Left ventricle myocardium superior (tissue), 1 donor: ENCODE results near the gene CPA5. TPM values are rescaled to one million over a fixed set of nuclear protein-coding genes. Genes with fewer than 3 reads are reported as not detected.
A peak's percentile ranks its signal among the peaks of the same experiment; 100 is the strongest.

Experiments
- ATAC-seq: fragments of 200-7000 bp; cut with Tn5 transposase; one replicate; pipeline ENCODE4 v1.9.1; 2020; ENCODE audit warnings: mild to moderate bottlenecking, moderate library complexity
- DNase-seq: peaks from one replicate; pipeline ENCODE4 v3.0.0-alpha.2; 2020
- intact Hi-C: fragments of 100-400 bp; cut with micrococcal nuclease; formaldehyde crosslinking; loops from one replicate; pipeline ENCODE4 v1.11.0; 2022
- total RNA-seq: library from RNA; stranded (reverse); fragmentation: NEBNext Ultra II Directional; extraction: Animal tissue kit (Norgen Biotek cat#: 25700); gene quantifications from one replicate; pipeline ENCODE4 v1.2.1, GENCODE V29; 2021
- donor health status: DM: no; HTN: yes; CAD: no; lungs with severe emphysema.

Gene CPA5
- total RNA-seq, 1 donor from 2014 or later, result not detected

DNA sequence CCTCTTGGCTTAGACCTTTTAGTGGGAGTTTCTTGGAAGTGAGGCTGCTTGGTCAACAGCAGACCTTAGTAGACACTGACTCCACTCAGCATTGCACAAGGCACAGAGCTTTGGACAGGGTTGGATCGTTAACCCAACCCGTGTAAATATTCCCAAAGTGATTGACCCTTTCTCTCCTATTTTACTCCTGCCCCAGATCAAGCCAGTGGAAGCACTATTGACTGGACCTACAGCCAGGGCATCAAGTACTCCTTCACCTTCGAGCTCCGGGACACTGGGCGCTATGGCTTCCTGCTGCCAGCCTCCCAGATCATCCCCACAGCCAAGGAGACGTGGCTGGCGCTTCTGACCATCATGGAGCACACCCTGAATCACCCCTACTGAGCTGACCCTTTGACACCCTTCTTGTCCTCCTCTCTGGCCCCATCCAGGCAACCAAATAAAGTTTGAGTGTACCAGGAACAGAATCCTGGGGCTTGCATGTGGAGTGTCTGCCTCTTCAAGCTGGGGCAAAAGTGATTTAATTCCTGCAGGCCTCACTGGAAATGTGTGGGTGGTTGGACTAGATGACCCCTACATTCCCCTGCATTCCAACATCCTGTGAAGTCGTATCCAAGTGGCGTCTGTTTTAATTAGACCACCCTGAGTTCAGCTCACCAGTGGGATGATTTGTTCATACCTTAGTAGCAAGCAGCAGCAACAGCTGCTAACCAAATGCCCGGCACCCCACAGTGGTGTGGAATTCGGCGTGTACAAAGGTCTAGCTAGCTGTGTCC, 43.2 kb downstream of the CPA5 start:
- intact Hi-C loops, result no loop called here

DNA sequence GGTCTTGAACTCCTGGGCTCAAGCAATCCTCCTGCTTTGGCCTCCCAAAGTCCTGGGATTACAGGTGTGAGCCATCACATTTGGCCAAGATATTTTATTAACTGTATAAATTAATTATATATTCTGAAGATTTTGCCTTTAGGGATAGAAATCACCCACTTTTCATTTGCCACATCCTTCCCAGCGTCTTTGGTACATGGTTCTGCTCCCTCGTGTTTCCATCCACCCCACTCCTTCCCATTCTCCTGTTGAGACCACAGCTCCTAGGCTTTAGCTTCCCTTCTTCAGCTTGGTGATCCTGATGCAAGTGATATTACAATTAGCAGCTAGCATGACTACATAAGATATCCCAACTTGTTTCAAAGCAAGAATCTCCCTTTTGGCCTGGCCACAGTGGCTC, 44.1 kb downstream of the CPA5 start:
- no peak for ATAC-seq
- intact Hi-C loops, result no loop called here
- DNase-seq, result no peak

More for the DNA sequence above, 43.2 kb downstream of the CPA5 start:
- no peak for DNase-seq
- ATAC-seq, result no peak

DNA sequence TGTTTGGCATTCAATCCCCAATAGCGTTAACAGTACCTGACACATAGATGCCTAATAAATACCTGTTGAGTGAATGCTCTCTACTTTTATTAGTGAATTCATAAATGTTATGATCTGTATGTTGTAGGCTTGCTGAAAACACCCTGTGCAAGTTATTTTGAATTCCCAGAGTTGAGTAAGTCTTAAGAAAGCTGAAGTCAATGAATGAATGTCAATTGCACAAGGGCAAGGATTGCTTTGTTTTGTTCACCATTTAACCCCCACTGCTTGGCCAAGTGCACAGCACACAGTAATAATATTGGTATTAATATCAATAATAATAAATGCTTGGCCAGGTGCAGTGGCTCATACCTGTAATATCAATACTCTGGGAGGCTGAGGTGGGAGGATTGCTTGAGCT, 45.9 kb downstream of the CPA5 start:
- no peak for DNase-seq
- no peak for ATAC-seq
- intact Hi-C loops, result no loop called here

DNA sequence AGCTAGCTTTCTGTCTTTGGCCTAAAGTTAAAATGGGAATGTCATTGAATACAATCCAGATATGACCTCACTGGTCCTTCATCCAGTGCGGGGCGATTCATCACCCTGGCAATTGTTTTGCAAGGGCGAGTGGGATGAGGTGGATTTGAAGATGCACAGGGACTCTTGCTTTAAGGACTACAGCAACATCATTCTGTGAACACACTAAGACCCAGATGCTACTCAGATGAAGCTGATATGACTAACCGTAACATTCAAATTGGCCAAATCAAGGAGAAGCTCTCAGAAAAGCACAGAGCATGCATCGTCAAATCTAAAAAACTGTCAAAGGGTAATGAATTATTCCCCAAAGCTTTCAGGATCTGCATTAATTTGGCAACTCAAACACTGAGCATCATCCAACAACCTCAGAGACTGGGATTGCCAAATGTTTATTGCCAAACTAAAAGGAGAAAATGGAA, 48.5 kb downstream of the CPA5 start:
- intact Hi-C loops, result no loop called here
- DNase-seq, result no peak
- ATAC-seq, result peak; percentile 73

DNA sequence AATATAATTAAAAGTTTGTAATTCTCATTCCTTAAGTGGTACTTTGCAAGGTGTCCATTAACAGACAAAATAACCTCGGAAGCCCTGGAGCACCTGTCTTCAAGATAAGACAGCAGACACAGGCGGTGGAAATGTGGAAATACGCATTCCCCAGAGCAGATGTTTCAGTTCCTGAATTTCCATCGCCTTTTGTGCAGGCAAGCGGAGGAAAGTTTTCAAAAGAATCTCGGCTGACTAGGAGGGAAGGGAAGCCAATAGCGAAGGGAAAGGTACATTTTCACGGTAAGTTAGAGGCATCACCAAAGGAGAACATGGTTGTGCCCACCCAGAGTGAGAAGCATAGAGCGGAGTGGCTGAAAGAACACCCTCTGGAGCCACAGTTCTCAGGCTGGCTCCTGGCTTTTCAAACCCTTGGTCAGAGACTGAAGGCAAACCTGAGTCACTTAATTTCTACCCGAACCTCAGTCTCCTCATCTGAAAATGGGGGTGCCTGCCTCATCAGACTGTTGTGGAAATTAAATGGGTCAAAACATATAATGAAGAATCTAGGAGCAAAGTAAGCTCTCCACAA, 49.3 kb downstream of the CPA5 start:
- no peak for DNase-seq
- intact Hi-C loops, result no loop called here
- ATAC-seq, result no peak

DNA sequence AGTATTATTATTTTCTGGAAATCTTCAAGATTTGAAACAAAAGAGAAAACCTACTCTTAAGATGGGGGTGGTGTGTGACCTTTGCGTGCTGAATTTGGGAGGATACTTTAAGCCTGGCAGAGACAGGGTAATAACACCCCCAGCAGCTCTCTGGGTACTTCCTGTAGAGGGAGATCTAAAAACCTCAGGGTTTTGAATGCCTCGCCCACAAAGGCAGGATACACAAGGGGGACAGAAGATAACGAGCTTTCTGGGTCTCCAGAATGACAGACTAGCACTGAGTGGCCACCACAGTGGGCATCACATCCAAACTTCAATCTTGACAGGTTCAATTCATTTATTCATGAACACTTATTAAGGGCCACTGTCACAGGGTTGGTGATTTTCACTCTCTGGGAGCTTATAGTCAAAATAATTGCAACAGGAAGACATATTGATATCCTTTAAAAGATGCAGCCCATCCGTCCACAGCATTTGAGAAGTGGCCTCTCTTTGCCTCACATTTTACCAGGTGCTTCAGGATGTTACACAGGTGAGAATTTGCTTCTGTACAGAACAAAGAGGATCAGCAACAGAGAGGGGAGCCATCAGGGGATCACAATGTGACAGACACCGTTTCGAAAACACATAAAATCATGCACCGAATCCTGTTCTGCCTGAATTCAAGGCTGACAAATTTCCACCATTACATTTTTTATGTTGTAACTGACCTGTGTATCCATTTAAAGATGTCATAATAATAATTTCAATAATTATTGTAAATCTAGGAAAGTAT, 50.0 kb downstream of the CPA5 start:
- ATAC-seq (no peak), DNase-seq (no peak)
- intact Hi-C loops, result no loop called here

DNA sequence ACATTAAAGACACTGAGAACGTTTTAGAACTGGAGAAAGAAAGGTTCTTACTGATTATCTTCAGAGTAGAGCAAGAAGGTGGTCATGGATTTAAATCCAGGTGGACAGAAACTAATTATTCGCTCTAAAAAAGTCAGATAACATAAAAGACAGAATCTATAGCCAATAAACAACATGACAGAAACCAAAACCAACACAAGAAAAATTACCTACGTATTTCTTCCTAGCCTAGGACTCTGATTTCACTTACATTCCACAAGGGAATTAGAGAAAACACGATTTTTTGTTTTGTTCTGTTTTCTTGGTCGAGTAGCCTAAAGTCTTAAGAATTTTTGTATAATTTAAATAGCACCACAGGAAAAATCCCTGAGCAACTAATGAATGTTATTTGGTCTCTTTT, 50.8 kb downstream of the CPA5 start:
- ATAC-seq (no peak), DNase-seq (no peak)
- intact Hi-C loops, result no loop called here

DNA sequence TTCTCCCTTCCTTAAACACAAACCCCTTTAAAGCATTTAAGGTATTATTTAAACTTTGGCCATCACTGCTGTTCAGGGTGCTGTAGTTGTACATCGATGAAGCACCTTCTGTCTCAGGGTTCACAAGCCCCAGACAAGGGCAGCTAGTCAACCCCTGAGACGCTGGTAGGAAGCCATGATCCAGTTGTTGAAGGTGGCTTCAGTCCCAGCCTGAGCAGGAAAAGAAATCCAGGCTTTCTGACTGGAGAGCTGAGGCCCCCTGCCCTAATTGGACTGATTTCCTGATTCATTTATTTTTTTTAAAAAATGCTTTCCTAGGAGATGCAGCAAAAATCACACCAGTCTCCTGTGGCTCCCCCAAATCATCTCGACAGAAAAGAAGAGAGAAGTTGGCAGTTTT, 51.5 kb downstream of the CPA5 start:
- DNase-seq, result no peak
- intact Hi-C loops, result no loop called here
- no peak for ATAC-seq

DNA sequence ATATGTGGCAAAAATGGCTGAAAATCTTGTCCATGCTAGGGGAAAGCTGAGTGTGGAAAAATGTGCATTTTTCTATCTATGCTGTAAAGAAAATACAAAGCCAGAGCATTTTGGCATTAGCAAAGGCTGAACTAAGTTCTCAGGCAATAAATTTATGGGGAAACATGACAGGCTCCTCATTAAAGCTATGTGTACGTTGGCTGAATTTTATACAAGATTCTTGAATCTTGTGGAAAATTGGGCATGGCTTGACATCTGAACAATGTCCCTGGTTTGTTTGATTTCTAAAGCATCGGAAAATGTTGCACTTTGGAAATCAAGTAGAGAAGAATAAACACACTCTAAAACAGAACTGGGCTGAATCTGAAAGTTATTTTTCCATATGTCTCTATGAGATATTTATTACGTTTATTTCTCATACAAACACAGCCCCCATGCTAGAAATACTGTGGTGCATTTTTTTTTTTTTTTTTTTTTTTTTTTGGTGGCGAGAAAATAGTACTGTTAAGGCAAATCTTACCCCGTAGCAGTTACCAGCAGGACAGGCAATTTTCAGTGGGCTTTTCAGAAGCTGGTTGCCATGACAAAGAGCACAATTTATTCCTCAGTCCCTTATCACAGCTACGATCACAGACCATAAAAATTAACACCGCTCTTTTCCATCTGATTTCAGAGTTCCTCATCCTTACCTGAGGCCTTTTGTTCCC, 52.6 kb downstream of the CPA5 start:
- DNase-seq (no peak), ATAC-seq (no peak)
- intact Hi-C loops, result no loop called here

DNA sequence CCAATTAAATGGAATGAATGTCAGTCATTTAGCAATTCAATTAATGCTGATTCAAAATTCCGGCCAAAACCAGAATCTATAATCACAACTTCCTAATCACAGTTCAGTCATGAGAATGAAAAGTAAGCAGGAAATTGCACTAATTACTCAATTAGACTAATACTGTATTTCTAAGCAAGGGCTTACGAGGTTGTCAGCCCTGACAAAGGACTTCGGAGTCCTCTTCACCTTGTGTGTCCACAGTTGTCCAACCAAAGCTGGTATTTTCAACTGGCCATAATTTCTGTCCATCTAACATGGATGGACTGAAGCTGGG, 53.1 kb downstream of the CPA5 start:
- no peak for DNase-seq
- intact Hi-C loops, result no loop called here
- no peak for ATAC-seq

DNA sequence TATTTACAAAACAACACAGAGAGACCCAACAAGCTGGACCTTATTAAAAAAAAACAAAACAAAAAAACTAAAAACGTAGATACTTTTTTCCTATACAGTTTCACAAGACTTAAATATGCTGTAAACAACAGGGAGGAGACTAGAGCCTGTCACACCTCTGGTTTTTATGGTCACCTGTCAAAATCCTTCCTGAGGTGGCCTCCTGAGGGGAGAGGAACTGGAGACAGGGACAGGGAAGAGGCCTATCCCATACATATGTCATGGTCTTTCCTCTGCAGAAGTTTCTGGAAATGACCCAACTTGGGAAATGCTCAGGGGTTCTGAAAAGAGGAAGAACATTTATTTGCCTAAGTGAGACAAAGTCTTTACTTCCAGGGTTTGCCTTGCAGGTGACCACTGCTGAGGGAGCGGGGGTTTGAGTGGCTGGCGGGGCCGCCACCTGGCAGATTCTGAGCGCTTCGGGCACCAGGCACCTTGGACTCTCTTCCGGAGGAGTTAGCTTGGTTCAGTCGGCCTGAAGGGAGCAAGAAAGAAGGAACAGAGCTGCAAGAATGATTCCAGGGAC, 54.0 kb downstream of the CPA5 start:
- DNase-seq (no peak), ATAC-seq (no peak)

DNA sequence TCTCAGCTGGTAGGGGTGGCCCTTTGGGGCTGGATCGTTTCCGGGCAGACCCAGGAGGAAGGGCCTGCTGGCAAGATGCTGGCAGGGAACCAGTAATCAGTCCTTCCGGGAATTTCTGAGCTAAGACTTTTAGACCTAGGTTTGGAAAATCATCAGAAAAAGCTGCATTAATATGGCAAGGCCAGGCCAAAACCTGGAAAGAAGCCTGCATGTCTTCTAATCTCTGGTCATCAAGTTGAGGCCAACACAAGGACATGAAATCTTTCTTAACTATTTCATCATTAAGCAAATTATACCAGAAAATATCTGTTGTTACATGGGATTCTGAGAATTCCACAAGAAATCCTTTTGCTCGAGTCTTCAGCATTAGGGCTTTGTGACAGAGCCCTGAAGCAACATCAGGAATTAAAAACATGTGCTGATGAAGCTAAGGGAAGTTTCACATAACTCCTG, 55.5 kb downstream of the CPA5 start:
- intact Hi-C loops, result no loop called here
- no peak for DNase-seq
- no peak for ATAC-seq

More for the DNA sequence above, 54.0 kb downstream of the CPA5 start:
- intact Hi-C loops, result no loop called here

DNA sequence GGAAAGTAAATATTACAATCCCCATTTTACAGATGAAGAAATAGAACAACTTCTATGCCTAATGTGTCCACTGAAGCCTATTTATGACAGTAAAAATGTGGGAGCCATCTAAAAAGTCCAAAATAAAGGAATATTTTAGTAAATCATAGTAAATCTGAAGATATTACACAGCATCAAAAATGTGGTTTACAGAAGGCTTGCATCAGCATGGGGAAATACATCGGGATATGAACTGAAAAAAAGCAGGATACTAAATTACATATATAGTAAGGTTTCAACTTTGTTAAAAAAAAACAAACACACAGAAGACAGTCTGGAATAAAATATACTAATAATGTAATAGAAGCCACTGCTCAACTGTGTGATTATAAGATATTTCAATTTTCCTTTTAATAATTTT, 56.5 kb downstream of the CPA5 start:
- DNase-seq (no peak), ATAC-seq (no peak)
- intact Hi-C loops, result no loop called here

DNA sequence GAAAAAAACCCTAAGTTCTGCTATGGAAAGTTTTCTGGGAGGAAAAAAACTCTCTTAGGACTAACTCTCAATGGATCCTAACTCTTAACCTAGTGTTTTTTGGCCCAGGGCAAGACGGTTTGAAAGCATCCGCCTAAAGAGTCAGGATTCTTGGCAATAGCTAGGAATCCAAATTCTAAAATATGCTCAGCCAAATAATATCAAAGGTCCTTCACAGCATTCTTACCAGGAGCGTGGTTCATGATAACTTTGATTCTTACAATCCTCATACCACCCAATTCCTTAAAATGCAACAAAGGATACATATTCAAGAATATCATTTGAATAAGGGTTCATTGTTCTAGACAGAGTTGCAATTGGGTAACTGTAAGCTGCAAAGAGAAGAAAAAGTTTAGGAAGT, 57.0 kb downstream of the CPA5 start:
- ATAC-seq, result no peak
- intact Hi-C loops, result no loop called here

DNA sequence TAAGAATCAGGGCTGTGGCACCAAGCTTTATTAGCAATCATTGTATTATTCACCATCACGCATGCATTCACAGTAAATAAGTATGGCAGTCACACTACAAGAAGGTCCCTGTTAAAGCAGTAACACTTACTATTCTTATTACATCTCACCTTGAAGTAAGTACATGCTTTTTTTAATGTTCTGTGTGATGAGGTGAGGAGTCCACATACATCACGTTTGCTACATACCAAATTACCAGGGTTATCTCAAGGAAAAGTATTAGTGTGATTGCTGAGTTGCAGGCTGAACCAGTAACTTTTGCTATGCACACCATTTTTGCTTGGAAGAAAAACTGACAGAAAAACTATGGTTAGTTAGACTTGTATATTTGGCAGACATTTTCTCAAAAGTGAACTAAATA, 60.4 kb downstream of the CPA5 start:
- intact Hi-C loops, result no loop called here
- no peak for DNase-seq
- no peak for ATAC-seq

More for the DNA sequence above, 57.0 kb downstream of the CPA5 start:
- no peak for DNase-seq

DNA sequence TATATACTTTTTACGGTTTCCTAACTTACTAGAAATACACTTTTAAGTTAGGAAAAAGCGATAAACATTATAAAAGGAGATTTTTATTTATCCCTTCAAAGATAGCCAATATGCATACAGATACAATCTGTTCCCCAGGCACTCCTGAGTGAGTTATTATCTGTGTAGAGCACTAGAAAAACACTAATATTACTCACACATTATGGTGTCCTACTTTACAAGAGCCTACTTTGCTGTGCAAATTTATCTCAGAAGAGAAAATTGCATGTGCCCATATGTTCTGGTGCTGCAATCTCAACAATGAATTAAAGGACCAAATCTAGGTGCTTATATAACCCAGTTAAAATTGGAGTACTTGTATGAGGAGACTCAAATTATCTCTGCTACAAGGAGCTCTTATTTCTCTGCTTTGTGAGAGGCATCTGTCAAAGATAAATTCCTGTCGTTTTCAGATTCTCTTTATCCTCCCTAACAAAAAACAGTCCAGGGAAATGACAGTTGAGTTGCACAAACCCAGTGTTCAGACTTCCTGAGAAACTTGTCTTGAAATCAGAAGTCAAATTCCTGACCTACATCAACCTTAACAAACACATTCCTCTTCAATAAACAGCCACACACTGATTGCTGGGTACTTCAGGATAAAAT, 64.6 kb downstream of the CPA5 start:
- no peak for DNase-seq
- intact Hi-C loops, result no loop called here
- ATAC-seq, result no peak

DNA sequence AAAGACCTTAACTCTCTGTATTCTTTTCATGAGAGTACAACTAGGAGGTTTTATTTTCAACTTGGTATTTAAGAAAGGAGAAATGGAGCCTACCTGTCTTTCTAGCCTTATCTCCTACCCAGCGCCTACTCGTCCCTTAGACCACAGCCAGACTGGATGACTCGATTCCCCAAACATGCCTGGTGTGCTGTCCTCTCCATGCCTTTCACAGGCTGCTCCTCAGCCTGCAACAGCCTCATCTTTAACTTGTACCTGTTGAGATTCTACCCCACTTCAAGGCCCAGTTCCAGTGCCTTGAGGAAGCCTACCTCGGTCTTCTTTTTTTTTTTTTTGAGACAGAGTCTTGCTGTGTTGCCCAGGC, 65.1 kb downstream of the CPA5 start:
- DNase-seq (no peak), ATAC-seq (no peak)
- intact Hi-C loops, result no loop called here

DNA sequence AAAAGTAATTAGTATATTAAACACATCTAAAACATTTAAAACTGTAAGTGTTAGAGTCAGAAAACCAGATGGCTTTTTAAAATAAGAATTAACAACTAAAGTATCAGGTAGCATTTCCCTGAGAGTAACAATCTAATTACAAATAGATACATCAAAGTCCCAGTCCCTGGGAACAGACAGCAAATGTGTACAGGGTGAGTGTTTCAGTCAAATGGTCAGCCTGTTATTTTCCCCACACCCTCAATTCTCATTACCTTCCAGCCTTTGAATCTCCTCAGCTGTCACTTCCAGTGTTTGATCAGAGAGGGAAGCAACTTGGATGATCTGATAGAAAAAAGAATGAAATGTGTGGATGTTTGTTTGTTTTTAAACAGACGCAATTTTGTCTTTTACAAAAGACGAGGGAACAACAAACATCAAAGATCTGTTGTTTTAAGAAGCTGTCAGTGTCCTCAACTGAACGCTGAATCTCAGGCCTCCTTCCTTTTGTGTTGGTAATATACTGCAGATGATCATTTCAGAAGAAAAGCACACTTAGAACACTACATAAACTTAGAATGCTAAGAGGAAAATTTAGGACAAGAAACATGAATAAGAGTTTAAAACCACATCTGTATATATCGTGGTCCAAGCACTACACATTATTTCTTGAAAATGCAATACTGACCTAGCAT, 66.4 kb downstream of the CPA5 start:
- ATAC-seq (no peak), DNase-seq (no peak)
- intact Hi-C loops, result no loop called here

DNA sequence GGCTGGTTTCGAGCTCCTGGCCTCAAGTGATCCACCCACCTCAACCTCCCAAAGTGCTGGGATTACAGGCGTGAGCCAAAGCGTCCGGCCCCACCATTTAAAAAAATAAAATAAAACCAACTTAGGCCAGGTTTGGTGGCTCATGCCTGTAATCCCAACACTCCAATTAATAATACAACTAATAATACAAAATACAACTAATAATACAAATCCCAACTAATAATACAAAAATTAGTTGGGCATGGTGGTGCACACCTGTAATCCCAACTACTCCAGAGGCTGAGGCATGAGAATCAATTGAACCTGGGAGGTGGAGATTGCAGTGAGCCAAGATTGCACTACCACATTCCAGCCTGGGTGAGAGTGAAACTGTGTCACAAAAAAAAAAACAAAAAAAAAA, 68.6 kb downstream of the CPA5 start:
- no peak for DNase-seq
- intact Hi-C loops, result no loop called here
- no peak for ATAC-seq
